DND-41 (cell line): ENCODE results near the gene ADAMTS12.

Experiments used
- ATAC-seq: fragments of 200-7000 bp; cut with Tn5 transposase; 3 replicates; pipeline ENCODE4 v1.9.1; 2021; ENCODE audit warnings: low read depth; ENCODE audit not compliant: insufficient read depth
- DNase-seq: peaks from one replicate; pipeline ENCODE4 v3.0.0-alpha.2; 2020
- H2AFZ ChIP-seq: 2 replicates; pipeline ENCODE4 v1.6.0; 2012; ENCODE audit warnings: low read depth, low read length
- H3K27ac ChIP-seq: 2 replicates; pipeline ENCODE4 v1.5.1; 2012; ENCODE audit warnings: low read length, inconsistent platforms
- H3K27me3 ChIP-seq: fragments of 200-600 bp; sonication (generic); 2 replicates; pipeline ENCODE4 v1.6.0; 2012; ENCODE audit warnings: low read length, mild to moderate bottlenecking, inconsistent platforms; ENCODE audit not compliant: insufficient read depth, poor library complexity
- H3K36me3 ChIP-seq: 2 replicates; pipeline ENCODE4 v1.5.1; 2012; ENCODE audit warnings: low read length, inconsistent platforms; ENCODE audit not compliant: insufficient read depth
- H3K4me1 ChIP-seq: 2 replicates; pipeline ENCODE4 v1.5.1; 2012; ENCODE audit warnings: mild to moderate bottlenecking, low read length; ENCODE audit not compliant: insufficient read depth
- H3K4me2 ChIP-seq: 2 replicates; pipeline ENCODE4 v1.6.0; 2012; ENCODE audit warnings: mild to moderate bottlenecking, moderate library complexity, low read length, inconsistent platforms; ENCODE audit not compliant: insufficient read depth
- H3K4me3 ChIP-seq, 2 experiments: fragments of 200-600 bp in 1 of 2; shearing (Covaris generic) in 1 of 2; 2 replicates each; pipeline ENCODE4 v1.5.1; 2012 to 2016; ENCODE audit warnings: inconsistent platforms in 2 of 2, low read length in 2 of 2, mild to moderate bottlenecking in 2 of 2, low read depth in 1 of 2, moderate library complexity in 1 of 2
- H3K79me2 ChIP-seq: 2 replicates; pipeline ENCODE4 v1.6.0; 2012; ENCODE audit warnings: low read length, inconsistent platforms; ENCODE audit not compliant: insufficient read depth
- H3K9ac ChIP-seq: 2 replicates; pipeline ENCODE4 v1.6.0; 2012; ENCODE audit warnings: low read depth, mild to moderate bottlenecking, inconsistent platforms, low read length, moderate library complexity
- H3K9me3 ChIP-seq: 2 replicates; pipeline ENCODE4 v1.5.1; 2012; ENCODE audit warnings: low read length, moderate library complexity, mild to moderate bottlenecking, inconsistent platforms; ENCODE audit not compliant: insufficient read depth, severe bottlenecking
- H4K20me1 ChIP-seq: 2 replicates; pipeline ENCODE4 v1.6.0; 2012; ENCODE audit warnings: low read length; ENCODE audit not compliant: insufficient read depth
- EZH2 ChIP-seq: IDR thresholded peaks from 3 replicates; pipeline ENCODE4 v1.6.1; 2012; ENCODE audit warnings: borderline replicate concordance, low read depth, mild to moderate bottlenecking, moderate library complexity, low read length, inconsistent platforms; ENCODE audit not compliant: severe bottlenecking
- TF ChIP-seq, protein P1 (sequence below): IDR thresholded peaks from 2 replicates; pipeline ENCODE4 v1.5.1; 2012; ENCODE audit warnings: borderline replicate concordance, low read length, moderate library complexity, mild to moderate bottlenecking; ENCODE audit not compliant: poor library complexity, severe bottlenecking; ENCODE audit errors: extremely low read depth

Gene ADAMTS12

GRCh38 chr5:33579152-33579551 lies 312.6 kb downstream of the ADAMTS12 start:
- Histone ChIP-seq H3K27me3 (no peaks in the 10 kb centered on the region), H3K36me3 (no peaks in the 10 kb centered on the region), H3K4me1 (no peaks in the 10 kb centered on the region), H3K9me3 (no peaks in the 10 kb centered on the region), H3K4me2 (no peak overlapping the region), H3K9ac (no peak overlapping the region), H3K79me2 (no peaks in the 10 kb centered on the region), H4K20me1 (no peaks in the 10 kb centered on the region), H3K27ac (no peak overlapping the region), H3K4me3 (no peak overlapping the region), H2AFZ (no peak overlapping the region)
- ATAC-seq (no peak), DNase-seq (no peak)
- no peak for TF ChIP-seq EZH2
- TF ChIP-seq, protein P1, sequence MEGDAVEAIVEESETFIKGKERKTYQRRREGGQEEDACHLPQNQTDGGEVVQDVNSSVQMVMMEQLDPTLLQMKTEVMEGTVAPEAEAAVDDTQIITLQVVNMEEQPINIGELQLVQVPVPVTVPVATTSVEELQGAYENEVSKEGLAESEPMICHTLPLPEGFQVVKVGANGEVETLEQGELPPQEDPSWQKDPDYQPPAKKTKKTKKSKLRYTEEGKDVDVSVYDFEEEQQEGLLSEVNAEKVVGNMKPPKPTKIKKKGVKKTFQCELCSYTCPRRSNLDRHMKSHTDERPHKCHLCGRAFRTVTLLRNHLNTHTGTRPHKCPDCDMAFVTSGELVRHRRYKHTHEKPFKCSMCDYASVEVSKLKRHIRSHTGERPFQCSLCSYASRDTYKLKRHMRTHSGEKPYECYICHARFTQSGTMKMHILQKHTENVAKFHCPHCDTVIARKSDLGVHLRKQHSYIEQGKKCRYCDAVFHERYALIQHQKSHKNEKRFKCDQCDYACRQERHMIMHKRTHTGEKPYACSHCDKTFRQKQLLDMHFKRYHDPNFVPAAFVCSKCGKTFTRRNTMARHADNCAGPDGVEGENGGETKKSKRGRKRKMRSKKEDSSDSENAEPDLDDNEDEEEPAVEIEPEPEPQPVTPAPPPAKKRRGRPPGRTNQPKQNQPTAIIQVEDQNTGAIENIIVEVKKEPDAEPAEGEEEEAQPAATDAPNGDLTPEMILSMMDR, result no peak

GRCh38 chr5:33576726-33577590 lies 314.8 kb downstream of the ADAMTS12 start:
- Histone ChIP-seq H2AFZ (no peak overlapping the region), H3K4me2 (no peak overlapping the region), H3K9ac (no peak overlapping the region), H3K27me3 (no peaks in the 10 kb centered on the region), H3K36me3 (no peaks in the 10 kb centered on the region), H3K79me2 (no peaks in the 10 kb centered on the region), H3K27ac (no peak overlapping the region), H3K4me1 (no peaks in the 10 kb centered on the region), H3K9me3 (no peaks in the 10 kb centered on the region), H4K20me1 (no peaks in the 10 kb centered on the region), H3K4me3 (no peak overlapping the region)
- DNase-seq (no peak), ATAC-seq (no peak)
- no peak for TF ChIP-seq EZH2
- TF ChIP-seq, protein P1, result no peak

DNA sequence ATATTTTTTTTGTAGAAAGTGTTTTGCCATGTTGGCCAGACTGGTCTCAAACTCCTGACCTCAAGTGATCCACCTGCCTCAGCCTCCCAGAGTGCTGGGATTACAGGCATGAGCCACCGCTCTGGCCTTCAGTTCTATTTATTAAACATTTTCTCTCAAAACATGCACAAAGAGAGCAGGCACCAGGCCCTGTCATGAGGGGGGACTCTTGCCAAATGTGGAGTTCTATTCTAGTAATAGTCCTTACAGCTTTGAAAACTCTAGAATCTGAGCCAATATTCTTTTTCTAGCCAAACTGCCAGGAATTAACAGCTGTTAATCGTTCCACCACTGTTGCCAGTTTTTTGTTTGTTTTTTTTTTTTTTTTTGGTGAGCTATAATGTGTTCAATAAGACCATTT lies 326.5 kb downstream of the ADAMTS12 start:
- no peak overlapping the region for H3K4me2 ChIP-seq
- H3K9me3 ChIP-seq, result no peaks in the 10 kb centered on the region
- H3K79me2 ChIP-seq, result no peaks in the 10 kb centered on the region

More for the DNA sequence above, 326.5 kb downstream of the ADAMTS12 start:
- no peaks in the 10 kb centered on the region for H3K4me1 ChIP-seq
- no peaks in the 10 kb centered on the region for H3K36me3 ChIP-seq
- H2AFZ ChIP-seq, result no peak overlapping the region
- H3K27me3 ChIP-seq, result no peaks in the 10 kb centered on the region
- H3K27ac ChIP-seq, result no peak overlapping the region
- no peaks in the 10 kb centered on the region for H4K20me1 ChIP-seq
- no peak overlapping the region for H3K4me3 ChIP-seq
- no peak for DNase-seq
- TF ChIP-seq, protein P1, result no peak
- no peak for TF ChIP-seq EZH2
- H3K9ac ChIP-seq, result no peak overlapping the region
- no peak for ATAC-seq
